Immature natural killer cell (primary cell): ENCODE data around the gene TENM3. TPM values are rescaled to one million over a fixed set of nuclear protein-coding genes. Genes with fewer than 3 reads are reported as not detected.

Experiments used
- DNase-seq, 3 donors: peaks; one replicate each; pipeline ENCODE4 v3.0.0; 2022; ENCODE audit warnings: mixed read lengths in 1 of 3
- H3K27ac Mint-ChIP-seq, 6 donors: one replicate each; pipeline ENCODE4 v1.8.0; 2020; ENCODE audit warnings: mixed read lengths in 6 of 6, mild to moderate bottlenecking in 5 of 6, inconsistent platforms in 4 of 6, moderate library complexity in 3 of 6
- H3K27me3 Mint-ChIP-seq, 3 donors: one replicate each; pipeline ENCODE4 v1.8.0; 2020 to 2021; ENCODE audit warnings: low read depth in 3 of 3, mild to moderate bottlenecking in 3 of 3, mixed read lengths in 3 of 3, moderate library complexity in 3 of 3, inconsistent platforms in 1 of 3
- H3K36me3 Mint-ChIP-seq, 3 donors: one replicate each; pipeline ENCODE4 v1.8.0; 2020; ENCODE audit warnings: mixed read lengths in 3 of 3, inconsistent platforms in 2 of 3, mild to moderate bottlenecking in 2 of 3
- H3K4me1 Mint-ChIP-seq, 2 donors: one replicate each; pipeline ENCODE4 v1.8.0; 2020; ENCODE audit warnings: inconsistent platforms in 2 of 2, mild to moderate bottlenecking in 2 of 2, mixed read lengths in 2 of 2, moderate library complexity in 1 of 2
- H3K4me3 Mint-ChIP-seq, 5 donors: one replicate each; pipeline ENCODE4 v1.8.0; 2020; ENCODE audit warnings: mild to moderate bottlenecking in 5 of 5, mixed read lengths in 5 of 5, inconsistent platforms in 3 of 5, moderate library complexity in 3 of 5
- H3K9me3 Mint-ChIP-seq, 6 donors: one replicate each; pipeline ENCODE4 v1.8.0; 2020; ENCODE audit warnings: mild to moderate bottlenecking in 6 of 6, mixed read lengths in 6 of 6, inconsistent platforms in 4 of 6, moderate library complexity in 3 of 6
- polyA plus RNA-seq, 3 donors: library from polyadenylated mRNA; unstranded; fragments of 300-500 nt; fragmentation: Illumina TruSeq; gene quantifications; one replicate each; pipeline ENCODE4 v1.2.3, GENCODE V29; 2021

The TENM3 gene
- polyA plus RNA-seq, 3 donors from 2014 or later = not detected

- peaks cover 0 to 2% (median under 1%) of the 10 kb centered on the region in 6 donors for H3K9me3 Mint-ChIP-seq
- no peaks in the 10 kb centered on the region for H3K27me3 Mint-ChIP-seq
- no peak overlapping the region for H3K4me3 Mint-ChIP-seq
- no peak overlapping the region for H3K27ac Mint-ChIP-seq
- DNase-seq = no peak
- H3K36me3 Mint-ChIP-seq = peaks cover 0 to 3% (median 0%) of the 10 kb centered on the region in 3 donors
- no peaks in the 10 kb centered on the region for H3K4me1 Mint-ChIP-seq
These were observed 49.4 kb downstream of the TENM3 start for GRCh38 chr4:182292612-182293011.

- no peak overlapping the region for H3K4me3 Mint-ChIP-seq
- H3K27ac Mint-ChIP-seq = no peak overlapping the region
- no peaks in the 10 kb centered on the region for H3K4me1 Mint-ChIP-seq
- H3K36me3 Mint-ChIP-seq = peaks cover 0 to 3% (median 0%) of the 10 kb centered on the region in 3 donors
- DNase-seq = no peak
- peaks cover 0 to 4% (median under 1%) of the 10 kb centered on the region in 6 donors for H3K9me3 Mint-ChIP-seq
- no peaks in the 10 kb centered on the region for H3K27me3 Mint-ChIP-seq
These were observed 50.6 kb downstream of the TENM3 start for GRCh38 chr4:182293691-182294255.

- H3K4me3 Mint-ChIP-seq = no peak overlapping the region
- peaks cover 0 to 3% (median 0%) of the 10 kb centered on the region in 3 donors for H3K36me3 Mint-ChIP-seq
- H3K27me3 Mint-ChIP-seq = no peaks in the 10 kb centered on the region
- no peak overlapping the region for H3K27ac Mint-ChIP-seq
- H3K4me1 Mint-ChIP-seq = no peaks in the 10 kb centered on the region
- no peak for DNase-seq
- peaks cover 0 to 7% (median 2%) of the 10 kb centered on the region in 6 donors for H3K9me3 Mint-ChIP-seq
These were observed 51.2 kb downstream of the TENM3 start for GRCh38 chr4:182294451-182294850.

GRCh38 chr4:182297659-182298058 is 54.5 kb downstream of the TENM3 start:
- peaks cover 0 to 1% (median 0%) of the 10 kb centered on the region in 3 donors for H3K27me3 Mint-ChIP-seq
- H3K4me1 Mint-ChIP-seq = no peaks in the 10 kb centered on the region
- H3K36me3 Mint-ChIP-seq = no peaks in the 10 kb centered on the region
- peaks cover 0 to 7% (median 1%) of the 10 kb centered on the region in 6 donors for H3K9me3 Mint-ChIP-seq
- no peak overlapping the region for H3K27ac Mint-ChIP-seq
- DNase-seq = no peak
- H3K4me3 Mint-ChIP-seq = no peak overlapping the region

GRCh38 chr4:182301736-182302135 is 58.5 kb downstream of the TENM3 start:
- H3K36me3 Mint-ChIP-seq = no peaks in the 10 kb centered on the region
- no peak overlapping the region for H3K27ac Mint-ChIP-seq
- H3K27me3 Mint-ChIP-seq = peaks cover 0 to 1% (median 0%) of the 10 kb centered on the region in 3 donors
- no peak for DNase-seq
- H3K4me1 Mint-ChIP-seq = no peaks in the 10 kb centered on the region
- peaks cover 4 to 15% (median 8%) of the 10 kb centered on the region in 6 donors for H3K9me3 Mint-ChIP-seq
- no peak overlapping the region for H3K4me3 Mint-ChIP-seq

GRCh38 chr4:182303847-182304246 is 60.6 kb downstream of the TENM3 start:
- no peak overlapping the region for H3K27ac Mint-ChIP-seq
- H3K4me1 Mint-ChIP-seq = no peaks in the 10 kb centered on the region
- no peak overlapping the region for H3K4me3 Mint-ChIP-seq
- H3K27me3 Mint-ChIP-seq = peaks cover 0 to 1% (median 0%) of the 10 kb centered on the region in 3 donors
- H3K36me3 Mint-ChIP-seq = no peaks in the 10 kb centered on the region
- no peak for DNase-seq
- H3K9me3 Mint-ChIP-seq = peaks cover 3 to 17% (median 6%) of the 10 kb centered on the region in 6 donors

- Mint-ChIP-seq H3K9me3 (peaks cover 2 to 27% (median 6%) of the 10 kb centered on the region in 6 donors), H3K36me3 (no peaks in the 10 kb centered on the region), H3K4me1 (no peaks in the 10 kb centered on the region), H3K27ac (no peak overlapping the region), H3K4me3 (no peak overlapping the region), H3K27me3 (peaks cover 0 to 1% (median 0%) of the 10 kb centered on the region in 3 donors)
- no peak for DNase-seq
These were observed 63.7 kb downstream of the TENM3 start for GRCh38 chr4:182306792-182307507.

GRCh38 chr4:182307746-182308145 is 64.5 kb downstream of the TENM3 start:
- Mint-ChIP-seq H3K27ac (no peak overlapping the region), H3K27me3 (no peaks in the 10 kb centered on the region), H3K9me3 (peaks cover 2 to 27% (median 6%) of the 10 kb centered on the region in 6 donors)

GRCh38 chr4:182309877-182310276 is 66.7 kb downstream of the TENM3 start:
- Mint-ChIP-seq H3K27ac (no peak overlapping the region), H3K27me3 (no peaks in the 10 kb centered on the region), H3K9me3 (peaks cover 6 to 32% (median 8%) of the 10 kb centered on the region in 6 donors), H3K4me1 (no peaks in the 10 kb centered on the region), H3K4me3 (no peak overlapping the region), H3K36me3 (peaks cover 0 to 4% (median 0%) of the 10 kb centered on the region in 3 donors)
- DNase-seq = no peak

More at GRCh38 chr4:182307746-182308145, 64.5 kb downstream of the TENM3 start:
- no peaks in the 10 kb centered on the region for H3K4me1 Mint-ChIP-seq
- H3K4me3 Mint-ChIP-seq = no peak overlapping the region
- no peak for DNase-seq
- no peaks in the 10 kb centered on the region for H3K36me3 Mint-ChIP-seq

GRCh38 chr4:182310316-182310715 is 67.1 kb downstream of the TENM3 start:
- Mint-ChIP-seq H3K4me1 (no peaks in the 10 kb centered on the region), H3K9me3 (peaks cover 7 to 30% (median 8%) of the 10 kb centered on the region in 6 donors), H3K27ac (no peak overlapping the region), H3K4me3 (no peak overlapping the region), H3K36me3 (peaks cover 0 to 4% (median 0%) of the 10 kb centered on the region in 3 donors), H3K27me3 (no peaks in the 10 kb centered on the region)
- no peak for DNase-seq

- H3K9me3 Mint-ChIP-seq = peaks cover 7 to 36% (median 14%) of the 10 kb centered on the region in 6 donors
- H3K4me1 Mint-ChIP-seq = no peaks in the 10 kb centered on the region
- H3K27me3 Mint-ChIP-seq = no peaks in the 10 kb centered on the region
- DNase-seq = no peak
- no peak overlapping the region for H3K4me3 Mint-ChIP-seq
- H3K27ac Mint-ChIP-seq = no peak overlapping the region
- H3K36me3 Mint-ChIP-seq = peaks cover 0 to 4% (median 0%) of the 10 kb centered on the region in 3 donors
These were observed 67.8 kb downstream of the TENM3 start for GRCh38 chr4:182310962-182311361.

- Mint-ChIP-seq H3K27me3 (no peaks in the 10 kb centered on the region), H3K27ac (no peak overlapping the region), H3K4me3 (no peak overlapping the region), H3K36me3 (peaks cover 0 to 4% (median 0%) of the 10 kb centered on the region in 3 donors), H3K9me3 (peaks cover 9 to 47% (median 23%) of the 10 kb centered on the region in 6 donors), H3K4me1 (peaks cover 1 to 6% of the 10 kb centered on the region in 2 donors)
- DNase-seq = no peak
These were observed 71.3 kb downstream of the TENM3 start for GRCh38 chr4:182314537-182314936.

GRCh38 chr4:182318256-182318655 is 75.1 kb downstream of the TENM3 start:
- H3K4me3 Mint-ChIP-seq = no peak overlapping the region
- DNase-seq = no peak

GRCh38 chr4:182320092-182320491 is 76.9 kb downstream of the TENM3 start:
- Mint-ChIP-seq H3K36me3 (peaks cover 0 to 5% (median 0%) of the 10 kb centered on the region in 3 donors), H3K27ac (peak overlapping the region in 1 of 6 donors; percentile 45), H3K9me3 (peaks cover 4 to 43% (median 18%) of the 10 kb centered on the region in 6 donors), H3K27me3 (peaks cover 0 to 3% (median 2%) of the 10 kb centered on the region in 3 donors), H3K4me3 (peak overlapping the region in 1 of 5 donors; percentile 7), H3K4me1 (peaks cover 5 to 21% of the 10 kb centered on the region in 2 donors)
- DNase-seq = peak; percentile 12 to 41 (median 34)

More at GRCh38 chr4:182318256-182318655, 75.1 kb downstream of the TENM3 start:
- Mint-ChIP-seq H3K9me3 (peaks cover 8 to 58% (median 26%) of the 10 kb centered on the region in 6 donors), H3K4me1 (peaks cover 5 to 21% of the 10 kb centered on the region in 2 donors), H3K27ac (no peak overlapping the region), H3K27me3 (peaks cover 0 to 3% (median 2%) of the 10 kb centered on the region in 3 donors), H3K36me3 (peaks cover 0 to 5% (median 4%) of the 10 kb centered on the region in 3 donors)
